ENCODE measurements around the gene DENND1A.
"Not testable (repeated sequence)": the region's sequence is repeated elsewhere in the genome, so short reads cannot be mapped to it uniquely, and the experiment has no call there.

DENND1A gene

GRCh38 chr9:123922911-123923310 lies 7.0 kb downstream of the DENND1A start:
- H3K4me3 ChIP-seq, result no peak overlapping the region
- no peak overlapping the region for H3K9ac ChIP-seq (ENCODE audit: insufficient read length)
- H3K27ac ChIP-seq, result no peak overlapping the region
- H3K36me3 ChIP-seq (ENCODE audit: insufficient read depth, low read length), result no peaks in the 10 kb centered on the region
- DNase-seq (ENCODE audit: low read depth, low spot score), result no peak
- peaks cover 6% of the 10 kb centered on the region; the same call in 1 of the 2 replicates for H3K9me3 ChIP-seq (ENCODE audit: low read depth, low read length)
- TF ChIP-seq POLR2AphosphoS5 (IDR thresholded peaks at IDR 0.05; ENCODE audit: borderline replicate concordance, low read depth, low read length) (no peak), EZH2 (IDR thresholded peaks at IDR 0.05) (no peak), FOXP2 (optimal IDR thresholded peaks at IDR 0.05; ENCODE audit: control extremely low read depth, extremely low read length, insufficient read depth) (no peak)

- Histone ChIP-seq H3K4me3 (no peak overlapping the region), H3K9ac (ENCODE audit: insufficient read length) (no peak overlapping the region), H3K27ac (no peak overlapping the region), H3K9me3 (ENCODE audit: low read depth, low read length) (peaks cover 6% of the 10 kb centered on the region; the same call in 1 of the 2 replicates), H3K36me3 (ENCODE audit: insufficient read depth, low read length) (no peaks in the 10 kb centered on the region)
- TF ChIP-seq EZH2 (IDR thresholded peaks at IDR 0.05) (no peak), FOXP2 (optimal IDR thresholded peaks at IDR 0.05; ENCODE audit: control extremely low read depth, extremely low read length, insufficient read depth) (no peak)
- no peak for DNase-seq (ENCODE audit: low read depth, low spot score)
These were observed 7.5 kb downstream of the DENND1A start for GRCh38 chr9:123922431-123922830.

GRCh38 chr9:123914517-123915196 lies 15.3 kb downstream of the DENND1A start:
- Histone ChIP-seq H3K36me3 (ENCODE audit: insufficient read depth, low read length) (no peaks in the 10 kb centered on the region), H3K9me3 (ENCODE audit: low read depth, low read length) (no peaks in the 10 kb centered on the region), H3K9ac (ENCODE audit: insufficient read length) (no peak overlapping the region), H3K27ac (no peak overlapping the region), H3K4me3 (no peak overlapping the region)
- no peak for TF ChIP-seq EZH2 (IDR thresholded peaks at IDR 0.05)
- TF ChIP-seq POLR2AphosphoS5 (IDR thresholded peaks at IDR 0.05; ENCODE audit: borderline replicate concordance, low read depth, low read length), result no peak
- no peak for TF ChIP-seq FOXP2 (optimal IDR thresholded peaks at IDR 0.05; ENCODE audit: control extremely low read depth, extremely low read length, insufficient read depth)
- no peak for DNase-seq (ENCODE audit: low read depth, low spot score)

- Histone ChIP-seq H3K36me3 (ENCODE audit: insufficient read depth, low read length) (no peaks in the 10 kb centered on the region), H3K27ac (no peak overlapping the region), H3K9me3 (ENCODE audit: low read depth, low read length) (no peaks in the 10 kb centered on the region), H3K9ac (ENCODE audit: insufficient read length) (no peak overlapping the region), H3K4me3 (no peak overlapping the region)
- DNase-seq (ENCODE audit: low read depth, low spot score), result no peak
- TF ChIP-seq EZH2 (IDR thresholded peaks at IDR 0.05) (no peak), POLR2AphosphoS5 (IDR thresholded peaks at IDR 0.05; ENCODE audit: borderline replicate concordance, low read depth, low read length) (no peak), FOXP2 (optimal IDR thresholded peaks at IDR 0.05; ENCODE audit: control extremely low read depth, extremely low read length, insufficient read depth) (no peak)
These were observed 17.6 kb downstream of the DENND1A start for GRCh38 chr9:123912167-123912897.

GRCh38 chr9:123911024-123911423 lies 18.9 kb downstream of the DENND1A start:
- Histone ChIP-seq H3K4me3 (no peak overlapping the region), H3K9ac (ENCODE audit: insufficient read length) (no peak overlapping the region), H3K27ac (no peak overlapping the region), H3K36me3 (ENCODE audit: insufficient read depth, low read length) (no peaks in the 10 kb centered on the region), H3K9me3 (ENCODE audit: low read depth, low read length) (no peaks in the 10 kb centered on the region)
- no peak for DNase-seq (ENCODE audit: low read depth, low spot score)
- TF ChIP-seq POLR2AphosphoS5 (IDR thresholded peaks at IDR 0.05; ENCODE audit: borderline replicate concordance, low read depth, low read length) (no peak), EZH2 (IDR thresholded peaks at IDR 0.05) (no peak), FOXP2 (optimal IDR thresholded peaks at IDR 0.05; ENCODE audit: control extremely low read depth, extremely low read length, insufficient read depth) (no peak)

GRCh38 chr9:123909192-123909591 lies 20.7 kb downstream of the DENND1A start:
- not testable (repeated sequence) for H3K27ac ChIP-seq; H3K9ac ChIP-seq (ENCODE audit: insufficient read length); H3K9me3 ChIP-seq (ENCODE audit: low read depth, low read length); H3K4me3 ChIP-seq; DNase-seq (ENCODE audit: low read depth, low spot score); H3K36me3 ChIP-seq (ENCODE audit: insufficient read depth, low read length)

GRCh38 chr9:123903550-123903949 lies 26.4 kb downstream of the DENND1A start:
- H3K9me3 ChIP-seq (ENCODE audit: low read depth, low read length), result not testable (repeated sequence)

GRCh38 chr9:123894822-123895221 lies 35.1 kb downstream of the DENND1A start:
- no peak overlapping the region for H3K27ac ChIP-seq
- TF ChIP-seq FOXP2 (optimal IDR thresholded peaks at IDR 0.05; ENCODE audit: control extremely low read depth, extremely low read length, insufficient read depth), result no peak
- no peak for TF ChIP-seq POLR2AphosphoS5 (IDR thresholded peaks at IDR 0.05; ENCODE audit: borderline replicate concordance, low read depth, low read length)
- no peak for TF ChIP-seq EZH2 (IDR thresholded peaks at IDR 0.05)
- H3K9ac ChIP-seq (ENCODE audit: insufficient read length), result no peak overlapping the region
- H3K9me3 ChIP-seq (ENCODE audit: low read depth, low read length), result no peaks in the 10 kb centered on the region
- no peak for DNase-seq (ENCODE audit: low read depth, low spot score)
- H3K4me3 ChIP-seq, result no peak overlapping the region
- H3K36me3 ChIP-seq (ENCODE audit: insufficient read depth, low read length), result no peaks in the 10 kb centered on the region

More at GRCh38 chr9:123903550-123903949, 26.4 kb downstream of the DENND1A start:
- H3K4me3 ChIP-seq; DNase-seq (ENCODE audit: low read depth, low spot score); H3K9ac ChIP-seq (ENCODE audit: insufficient read length); H3K27ac ChIP-seq; H3K36me3 ChIP-seq (ENCODE audit: insufficient read depth, low read length): not testable (repeated sequence)
